Transverse colon (tissue), 4 donors: ENCODE measurements around the gene CYTH4. TPM values are rescaled to one million over a fixed set of nuclear protein-coding genes. Genes with fewer than 3 reads are reported as not detected.

Source experiments
- DNase-seq: peaks from one replicate; pipeline ENCODE4 v3.0.0-alpha.2; 2019
- H3K27ac ChIP-seq, 4 donors: fragments of 200-600 bp; sonication (generic); 2 replicates each; pipeline ENCODE4 v1.5.1; 2016 to 2018; ENCODE audit warnings: inconsistent platforms in 4 of 4
- H3K27me3 ChIP-seq: fragments of 200-600 bp; sonication (generic); 2 replicates; pipeline ENCODE4 v1.5.1; 2017; ENCODE audit warnings: inconsistent platforms
- H3K36me3 ChIP-seq, 4 donors: fragments of 200-600 bp; sonication (generic); 2 replicates each; pipeline ENCODE4 v1.5.1; 2017 to 2019; ENCODE audit warnings: inconsistent platforms in 4 of 4
- H3K4me1 ChIP-seq, 4 donors: fragments of 200-600 bp; sonication (generic); 2 replicates each; pipeline ENCODE4 v1.5.1; 2017 to 2020; ENCODE audit warnings: inconsistent platforms in 4 of 4
- H3K4me3 ChIP-seq, 4 donors: fragments of 200-600 bp; sonication (generic); 1 replicate in 1 of 4; 2 replicates in 3 of 4; pipeline versions ENCODE4 v1.5.1 to v1.6.1; 2017 to 2019; ENCODE audit warnings: inconsistent platforms in 4 of 4
- H3K9me3 ChIP-seq, 2 donors: fragments of 200-600 bp; sonication (generic); 2 replicates each; pipeline ENCODE4 v1.5.1; 2017 to 2019; ENCODE audit warnings: inconsistent platforms in 2 of 2
- EP300 ChIP-seq: sonication (generic); formaldehyde crosslinking; IDR thresholded peaks from one replicate; pipeline ENCODE4 v1.6.1; 2017; ENCODE audit warnings: antibody characterized with exemption, low read depth
- POLR2A ChIP-seq: fragments of 450-650 bp; IDR thresholded peaks from one replicate; pipeline ENCODE4 v1.6.1; 2016; ENCODE audit warnings: antibody characterized with exemption, mild to moderate bottlenecking, moderate library complexity
- POLR2AphosphoS5 ChIP-seq, 3 donors: sonication (generic); formaldehyde crosslinking; IDR thresholded peaks; one replicate each; pipeline ENCODE4 v1.6.1; 2016; ENCODE audit warnings: antibody characterized with exemption in 3 of 3
- WGBS, 2 donors: methylation state at CpG; one replicate each; pipeline ENCODE4 v1.1.5; 2018; ENCODE audit warnings: low coverage in 1 of 2; 5-methylcytosine and 5-hydroxymethylcytosine counted together
- in situ Hi-C, 4 donors: fragments of 200-750 bp; cut with MboI; loops; one replicate each; pipeline versions ENCODE4 v1.15.0 to v1.15.1; 2017; ENCODE audit warnings: low sequenced_read_pairs in 3 of 4, low pct_ligation_motif_present in 1 of 4, low pct_unique_long_range_greater_than_20kb in 1 of 4
- intact Hi-C: fragments of 100-400 bp; cut with DNase I; formaldehyde crosslinking; loops from one replicate; pipeline ENCODE4 v1.15.1; 2023; ENCODE audit warnings: low total_unique reads
- total RNA-seq, 4 donors: library from RNA; depleted of rRNA; stranded (reverse); fragments of >200 nt; gene quantifications; one replicate each; pipeline ENCODE4 v1.1.0, GENCODE V29; 2016
- TF ChIP-seq, protein P1 (sequence below), 5 experiments: fragments of 200-600 bp in 3 of 5; fragments of 450-650 bp in 2 of 5; sonication (generic) in 3 of 5; IDR thresholded peaks; 1 replicate in 2 of 5; 2 replicates in 3 of 5; pipeline ENCODE4 v1.5.1; 2016 to 2017; ENCODE audit warnings: antibody characterized with exemption in 5 of 5, inconsistent platforms in 3 of 5, mild to moderate bottlenecking in 2 of 5, moderate library complexity in 1 of 5

Gene CYTH4
- total RNA-seq, 4 donors from 2014 or later = 1.4 to 26.9 (median 10.6) TPM

DNA sequence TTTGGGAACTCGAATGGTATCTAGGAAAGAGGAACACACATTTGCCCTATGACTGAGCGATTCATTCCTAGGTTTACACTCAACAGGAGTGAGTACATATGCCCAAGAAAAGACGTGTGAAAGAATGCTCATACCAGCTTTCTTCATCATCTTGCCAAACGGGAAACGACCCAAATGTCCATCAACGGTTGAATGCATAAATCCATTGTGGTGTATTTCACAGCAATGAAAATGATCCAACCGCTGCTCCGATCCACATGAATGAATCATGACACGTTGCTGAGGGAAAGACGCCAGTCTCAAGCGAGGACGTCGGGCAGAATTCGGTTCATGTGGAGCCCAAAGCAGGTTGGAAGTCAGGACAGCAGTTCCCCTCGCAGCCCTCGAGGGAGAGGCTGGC is 71.5 kb downstream of the CYTH4 start:
- in situ Hi-C loops = no loop called here
- WGBS, 2 donors = 79 to 80% methylated on average over 8 to 16 of the region's 16 CpGs
- intact Hi-C loops = no loop called here

DNA sequence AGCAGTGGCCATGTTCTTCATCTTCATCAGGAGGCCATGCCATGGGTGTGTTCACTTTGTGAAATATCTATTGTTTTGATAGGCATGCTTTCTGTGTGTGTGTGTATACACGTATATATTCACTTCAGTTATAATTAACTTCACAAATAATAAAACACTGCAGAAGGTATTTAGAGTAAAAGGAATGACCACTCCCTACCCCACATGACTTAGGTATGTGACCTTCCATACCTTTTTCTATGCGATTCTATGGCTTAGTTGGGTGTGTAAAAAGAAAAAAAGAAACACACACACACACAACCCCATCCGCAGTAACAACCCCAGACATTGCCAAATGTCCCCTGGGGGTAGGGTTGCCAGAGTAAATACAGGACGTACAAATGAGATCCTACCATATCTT is 72.0 kb downstream of the CYTH4 start:
- H3K36me3 ChIP-seq = no peaks in the 10 kb centered on the region
- H3K27ac ChIP-seq = no peak overlapping the region
- intact Hi-C loops = no loop called here
- in situ Hi-C loops = no loop called here
- no peaks in the 10 kb centered on the region for H3K4me1 ChIP-seq
- H3K9me3 ChIP-seq = no peaks in the 10 kb centered on the region
- H3K4me3 ChIP-seq = no peak overlapping the region
- H3K27me3 ChIP-seq = peaks cover 10% of the 10 kb centered on the region
- TF ChIP-seq EP300 (no peak), POLR2AphosphoS5 (IDR thresholded peaks at IDR 0.05) (no peak), POLR2A (no peak)
- TF ChIP-seq, protein P1, sequence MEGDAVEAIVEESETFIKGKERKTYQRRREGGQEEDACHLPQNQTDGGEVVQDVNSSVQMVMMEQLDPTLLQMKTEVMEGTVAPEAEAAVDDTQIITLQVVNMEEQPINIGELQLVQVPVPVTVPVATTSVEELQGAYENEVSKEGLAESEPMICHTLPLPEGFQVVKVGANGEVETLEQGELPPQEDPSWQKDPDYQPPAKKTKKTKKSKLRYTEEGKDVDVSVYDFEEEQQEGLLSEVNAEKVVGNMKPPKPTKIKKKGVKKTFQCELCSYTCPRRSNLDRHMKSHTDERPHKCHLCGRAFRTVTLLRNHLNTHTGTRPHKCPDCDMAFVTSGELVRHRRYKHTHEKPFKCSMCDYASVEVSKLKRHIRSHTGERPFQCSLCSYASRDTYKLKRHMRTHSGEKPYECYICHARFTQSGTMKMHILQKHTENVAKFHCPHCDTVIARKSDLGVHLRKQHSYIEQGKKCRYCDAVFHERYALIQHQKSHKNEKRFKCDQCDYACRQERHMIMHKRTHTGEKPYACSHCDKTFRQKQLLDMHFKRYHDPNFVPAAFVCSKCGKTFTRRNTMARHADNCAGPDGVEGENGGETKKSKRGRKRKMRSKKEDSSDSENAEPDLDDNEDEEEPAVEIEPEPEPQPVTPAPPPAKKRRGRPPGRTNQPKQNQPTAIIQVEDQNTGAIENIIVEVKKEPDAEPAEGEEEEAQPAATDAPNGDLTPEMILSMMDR (IDR thresholded peaks at IDR 0.05) = no peak
- no peak for DNase-seq
- WGBS, 2 donors = 47% methylated on average over 3 to 4 of the region's 4 CpGs

More for the DNA sequence above, 71.5 kb downstream of the CYTH4 start:
- no peak for DNase-seq
- Histone ChIP-seq H3K9me3 (no peaks in the 10 kb centered on the region), H3K27me3 (peaks cover 10% of the 10 kb centered on the region), H3K4me3 (no peak overlapping the region), H3K4me1 (no peaks in the 10 kb centered on the region), H3K36me3 (no peaks in the 10 kb centered on the region), H3K27ac (no peak overlapping the region)
- TF ChIP-seq POLR2A (no peak), POLR2AphosphoS5 (IDR thresholded peaks at IDR 0.05) (no peak), EP300 (no peak)
- TF ChIP-seq, protein P1 (IDR thresholded peaks at IDR 0.05) = no peak

DNA sequence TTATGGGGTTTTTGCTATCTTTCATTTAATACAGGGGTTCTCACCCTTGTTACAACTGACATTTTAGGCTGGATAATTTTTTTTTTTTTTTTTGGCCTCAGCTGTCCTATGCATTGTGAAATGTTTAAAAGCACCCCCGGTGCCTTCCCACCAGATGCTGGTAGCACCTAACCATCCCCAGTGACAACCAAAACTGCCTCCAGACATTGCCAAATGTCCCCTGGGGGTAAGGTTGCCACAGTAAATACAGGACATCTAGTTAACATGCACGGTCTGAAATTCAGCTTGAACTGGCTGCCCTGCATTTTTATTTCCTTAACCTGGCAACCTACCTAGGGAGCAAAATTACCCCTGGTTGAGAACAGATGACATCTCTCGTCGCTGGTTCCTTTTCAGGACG is 72.4 kb downstream of the CYTH4 start:
- Histone ChIP-seq H3K9me3 (no peaks in the 10 kb centered on the region), H3K4me1 (no peaks in the 10 kb centered on the region), H3K36me3 (no peaks in the 10 kb centered on the region), H3K27me3 (peaks cover 10% of the 10 kb centered on the region), H3K4me3 (no peak overlapping the region), H3K27ac (no peak overlapping the region)
- no peak for DNase-seq
- intact Hi-C loops (no loop called here), in situ Hi-C loops (no loop called here)
- WGBS, 2 donors = 71 to 77% methylated on average over 1 to 5 of the region's 5 CpGs
- TF ChIP-seq POLR2AphosphoS5 (IDR thresholded peaks at IDR 0.05) = no peak
- no peak for TF ChIP-seq POLR2A
- TF ChIP-seq, protein P1 (IDR thresholded peaks at IDR 0.05) = no peak
- no peak for TF ChIP-seq EP300

DNA sequence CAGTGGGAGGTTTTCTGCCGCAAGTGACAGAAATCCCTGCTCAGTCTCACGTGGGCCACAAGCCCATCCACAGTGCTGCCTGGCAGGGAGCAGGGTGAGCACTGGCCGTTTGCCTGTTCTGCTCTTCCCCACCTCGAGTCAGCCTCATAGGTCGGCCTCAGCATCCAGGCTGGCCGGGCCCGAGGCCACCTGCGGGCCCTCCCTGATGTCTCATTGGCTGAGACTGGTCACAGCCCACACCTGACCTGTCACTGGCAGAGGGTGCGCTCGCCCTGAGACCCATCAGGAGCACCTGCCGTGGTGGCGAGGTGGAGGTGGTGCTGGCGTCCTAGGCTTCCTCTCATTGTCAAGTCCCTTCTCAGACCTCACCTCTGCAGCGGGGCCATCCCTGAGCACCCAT is 72.9 kb downstream of the CYTH4 start:
- 80% methylated on average over 14 of the region's 14 CpGs; no CpG with 5 or more reads in 1 of the 2 donors for WGBS, 2 donors
- Histone ChIP-seq H3K4me1 (no peaks in the 10 kb centered on the region), H3K9me3 (no peaks in the 10 kb centered on the region), H3K36me3 (no peaks in the 10 kb centered on the region), H3K27me3 (peaks cover 10% of the 10 kb centered on the region), H3K4me3 (no peak overlapping the region), H3K27ac (no peak overlapping the region)
- intact Hi-C loops (no loop called here), in situ Hi-C loops (no loop called here)
- TF ChIP-seq POLR2A (no peak), POLR2AphosphoS5 (IDR thresholded peaks at IDR 0.05) (no peak), EP300 (no peak)
- TF ChIP-seq, protein P1 (IDR thresholded peaks at IDR 0.05) = no peak
- DNase-seq = no peak
